KOPT-K1 (cell line): ENCODE data around the gene PSMC5.
"Not testable (repeated sequence)": the region's sequence is repeated elsewhere in the genome, so short reads cannot be mapped to it uniquely, and the experiment has no call there.

Experiments
- H3K27ac ChIP-seq: fragments of 200-600 bp; sonication (generic); 2 replicates; pipeline ENCODE4 v1.5.1; 2016; ENCODE audit warnings: antibody characterized with exemption, mild to moderate bottlenecking, low read depth, low read length; ENCODE audit not compliant: poor library complexity, severe bottlenecking
- H3K36me3 ChIP-seq: fragments of 200-600 bp; sonication (generic); 2 replicates; pipeline ENCODE4 v1.5.1; 2017; ENCODE audit warnings: antibody characterized with exemption, mild to moderate bottlenecking, low read length, moderate library complexity; ENCODE audit not compliant: insufficient read depth
- H3K9me3 ChIP-seq: fragments of 200-600 bp; sonication (generic); 2 replicates; pipeline ENCODE4 v1.5.1; 2017; ENCODE audit warnings: antibody characterized with exemption, low read length, mild to moderate bottlenecking; ENCODE audit not compliant: insufficient read depth, poor library complexity, severe bottlenecking

PSMC5 gene

GRCh38 chr17:63827002-63827800, at the start of gene PSMC5, which contains the start of gene FTSJ3:
Gene PSMC5, plus strand, starts transcription at chr17:63827431. Its CDS starts 60 bp downstream, at chr17:63827491.
Gene FTSJ3, minus strand, starts transcription at chr17:63827663. Its CDS starts 761 bp downstream, at chr17:63826902.
- Histone ChIP-seq H3K36me3 (peaks cover 78% of the 10 kb centered on the region), H3K27ac (peak within 1 kb of the TSS; percentile 91), H3K9me3 (no peaks in the 10 kb centered on the region)

GRCh38 chr17:63780507-63780906, 46.7 kb upstream of the PSMC5 start:
- Histone ChIP-seq H3K9me3 (no peaks in the 10 kb centered on the region), H3K36me3 (peaks cover 99% of the 10 kb centered on the region), H3K27ac (no peak overlapping the region)

GRCh38 chr17:63780928-63781327, 46.3 kb upstream of the PSMC5 start:
- H3K36me3 ChIP-seq, result peaks cover 99% of the 10 kb centered on the region
- H3K27ac ChIP-seq, result no peak overlapping the region
- H3K9me3 ChIP-seq, result no peaks in the 10 kb centered on the region

- Histone ChIP-seq H3K9me3 (no peaks in the 10 kb centered on the region), H3K27ac (no peak overlapping the region), H3K36me3 (peaks cover 99% of the 10 kb centered on the region)
Observed at GRCh38 chr17:63783522-63783921, 43.7 kb upstream of the PSMC5 start.

GRCh38 chr17:63785556-63785955, 41.7 kb upstream of the PSMC5 start:
- Histone ChIP-seq H3K36me3 (peaks cover 99% of the 10 kb centered on the region), H3K27ac (no peak overlapping the region), H3K9me3 (no peaks in the 10 kb centered on the region)

DNA sequence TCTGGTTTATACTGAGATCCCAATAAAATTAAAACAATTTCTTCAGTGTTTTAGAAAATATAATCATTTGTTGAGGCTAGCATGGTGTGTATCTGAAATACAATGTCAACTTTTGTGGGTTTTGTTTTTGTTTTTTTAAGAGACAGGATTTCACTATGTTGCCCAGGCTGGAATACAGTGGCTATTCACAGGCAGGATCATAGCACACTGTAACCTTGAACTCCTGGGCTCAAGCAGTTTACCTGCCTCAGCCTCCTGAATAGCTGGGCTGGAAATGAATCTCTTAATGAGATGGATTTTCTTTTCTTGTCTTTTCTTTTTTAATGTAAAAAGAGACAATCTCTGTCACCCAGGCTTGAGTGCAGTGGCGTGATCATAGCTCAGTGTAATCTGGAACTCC, 41.1 kb upstream of the PSMC5 start:
- no peak overlapping the region for H3K27ac ChIP-seq
- H3K36me3 ChIP-seq, result peaks cover 99% of the 10 kb centered on the region
- H3K9me3 ChIP-seq, result no peaks in the 10 kb centered on the region

DNA sequence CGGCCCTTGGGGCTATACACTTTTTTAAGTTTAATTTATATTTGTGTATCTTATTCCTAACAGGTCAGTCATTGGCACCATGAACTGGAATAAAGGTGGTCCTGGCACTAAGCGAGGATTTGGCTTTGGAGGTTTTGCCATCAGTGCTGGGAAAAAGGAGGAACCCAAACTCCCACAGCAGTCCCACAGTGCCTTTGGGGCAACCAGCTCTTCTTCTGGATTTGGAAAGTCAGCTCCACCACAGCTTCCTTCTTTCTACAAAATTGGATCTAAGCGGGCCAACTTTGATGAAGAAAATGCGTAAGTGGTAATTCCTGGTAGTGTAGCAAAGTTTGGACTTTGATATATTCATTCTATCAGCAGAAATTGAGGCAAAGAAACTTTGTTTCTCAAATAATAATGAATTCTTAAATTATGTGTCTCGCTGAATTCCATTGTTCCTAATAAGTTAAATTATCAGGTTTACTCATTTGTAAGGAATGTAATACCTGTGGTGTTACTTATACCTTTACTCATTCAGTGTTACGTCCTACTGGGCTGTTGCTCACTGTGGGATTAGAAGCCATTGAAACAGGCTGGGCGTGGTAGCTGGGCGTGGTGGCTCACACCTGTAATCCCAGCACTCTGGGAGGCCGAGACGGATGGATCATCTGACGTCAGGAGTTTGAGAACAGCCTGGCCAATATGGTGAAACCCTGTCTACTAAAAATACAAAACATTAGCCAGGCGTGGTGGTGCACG, 40.1 kb upstream of the PSMC5 start:
- Histone ChIP-seq H3K9me3 (no peaks in the 10 kb centered on the region), H3K36me3 (peaks cover 100% of the 10 kb centered on the region), H3K27ac (no peak overlapping the region)

- Histone ChIP-seq H3K9me3 (no peaks in the 10 kb centered on the region), H3K36me3 (peaks cover 100% of the 10 kb centered on the region), H3K27ac (no peak overlapping the region)
Observed at GRCh38 chr17:63790057-63790456, 37.2 kb upstream of the PSMC5 start.

- Histone ChIP-seq H3K27ac (no peak overlapping the region), H3K36me3 (peaks cover 100% of the 10 kb centered on the region), H3K9me3 (no peaks in the 10 kb centered on the region)
Observed at GRCh38 chr17:63792055-63792729, 35.0 kb upstream of the PSMC5 start.

DNA sequence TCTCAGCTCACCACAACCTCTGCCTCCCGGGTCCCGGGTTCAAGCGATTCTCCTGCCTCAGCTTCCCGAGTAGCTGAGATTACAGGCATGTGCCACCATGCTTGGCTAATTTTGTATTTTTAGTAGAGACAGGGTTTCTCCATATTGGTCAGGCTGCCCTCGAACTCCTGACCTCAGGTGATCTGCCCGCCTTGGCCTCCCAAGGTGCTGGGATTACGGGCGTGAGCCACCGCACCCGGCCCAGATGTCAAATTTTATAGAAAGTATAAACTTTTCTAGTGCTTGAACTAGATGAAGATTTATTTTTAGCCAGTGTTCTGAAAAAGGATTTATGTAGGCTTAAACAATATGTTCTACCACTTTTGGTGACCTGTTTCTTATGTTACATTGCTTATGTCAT, 30.9 kb upstream of the PSMC5 start:
- H3K9me3 ChIP-seq, H3K27ac ChIP-seq: not testable (repeated sequence)
- H3K36me3 ChIP-seq, result peaks cover 100% of the 10 kb centered on the region

DNA sequence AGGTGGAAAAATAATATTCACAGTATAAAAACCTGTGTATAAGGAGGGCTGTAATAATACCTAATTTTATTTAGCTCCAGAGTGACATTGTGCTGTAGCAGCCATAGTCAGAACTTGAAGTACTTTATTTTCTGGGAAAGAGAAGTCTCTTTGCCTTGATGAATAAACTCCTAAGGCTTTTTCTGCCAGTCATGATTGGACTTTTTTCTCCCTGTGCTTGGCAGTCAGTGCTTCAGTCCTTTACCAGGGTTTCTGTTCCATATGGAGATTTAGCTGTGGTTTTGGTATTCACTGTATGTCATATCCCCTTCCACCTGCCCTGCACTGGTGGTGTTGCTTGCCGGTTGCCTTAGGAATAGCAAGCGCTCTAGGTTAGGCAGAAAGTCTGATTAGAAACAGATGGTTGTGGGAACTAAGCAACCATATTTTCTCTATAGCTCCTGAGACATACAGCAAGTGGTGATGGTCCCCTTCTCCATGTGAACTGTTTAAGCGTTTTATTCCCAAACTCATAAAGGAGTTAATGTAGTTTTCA, 28.6 kb upstream of the PSMC5 start:
- no peak overlapping the region for H3K27ac ChIP-seq
- peaks cover 100% of the 10 kb centered on the region for H3K36me3 ChIP-seq
- H3K9me3 ChIP-seq, result no peaks in the 10 kb centered on the region

DNA sequence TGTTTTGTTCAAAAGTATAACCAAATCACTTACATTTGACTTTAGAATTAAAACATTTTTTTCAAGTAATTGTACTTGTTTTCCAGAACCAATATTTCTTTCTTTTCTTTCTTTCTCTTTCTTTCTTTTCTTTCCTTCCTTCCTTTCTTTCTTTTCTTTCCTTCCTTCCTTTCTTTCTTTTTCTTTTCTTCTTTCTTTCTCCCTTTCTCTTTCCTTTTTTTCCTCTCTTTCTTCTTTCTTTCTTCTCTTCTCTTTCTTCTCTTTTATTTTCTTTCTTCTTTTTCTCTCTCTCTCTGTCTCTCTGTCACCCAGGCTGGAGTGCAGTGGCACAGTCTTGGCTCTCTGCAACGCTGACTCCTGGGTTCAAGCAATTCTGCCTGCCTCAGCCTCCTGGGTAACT, 26.4 kb upstream of the PSMC5 start:
- Histone ChIP-seq H3K36me3 (peaks cover 100% of the 10 kb centered on the region), H3K9me3 (no peaks in the 10 kb centered on the region), H3K27ac (no peak overlapping the region)

- H3K27ac ChIP-seq, result no peak overlapping the region
- no peaks in the 10 kb centered on the region for H3K9me3 ChIP-seq
- peaks cover 100% of the 10 kb centered on the region for H3K36me3 ChIP-seq
Observed at GRCh38 chr17:63804328-63804727, 22.9 kb upstream of the PSMC5 start.

DNA sequence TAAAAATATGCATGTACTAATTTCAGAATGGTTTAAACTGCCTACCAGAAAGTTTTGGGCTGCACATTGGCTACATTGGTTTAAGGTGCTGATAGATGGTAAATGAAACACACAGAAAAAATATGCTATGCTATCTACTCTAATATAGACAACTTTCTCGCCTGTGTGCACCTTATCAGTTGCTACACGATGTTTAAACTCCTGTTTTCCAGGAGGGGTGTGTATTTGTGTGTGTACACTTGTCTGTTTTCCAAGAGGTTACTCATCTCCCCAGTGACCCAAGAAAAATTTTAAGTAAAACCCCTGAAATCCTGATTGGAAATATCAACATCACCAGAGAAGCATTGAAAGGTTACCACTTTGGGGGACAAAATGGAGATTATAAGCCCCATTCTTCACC, 21.6 kb upstream of the PSMC5 start:
- H3K27ac ChIP-seq, result no peak overlapping the region
- H3K36me3 ChIP-seq, result peaks cover 100% of the 10 kb centered on the region
- H3K9me3 ChIP-seq, result no peaks in the 10 kb centered on the region

GRCh38 chr17:63809970-63810369, 17.3 kb upstream of the PSMC5 start:
- H3K9me3 ChIP-seq, result no peaks in the 10 kb centered on the region
- H3K36me3 ChIP-seq, result peaks cover 100% of the 10 kb centered on the region
- H3K27ac ChIP-seq, result no peak overlapping the region
